Gastrocnemius medialis (tissue), 4 donors: ENCODE data around the gene TTC23.

ENCODE experiments used
- CTCF ChIP-seq, 5 experiments: fragments of 450-650 bp in 3 of 5; fragments of 200-600 bp in 2 of 5; sonication (generic) in 2 of 5; IDR thresholded peaks in 4 of 5; conservative IDR thresholded peaks in 1 of 5; 1 replicate in 4 of 5; 2 replicates in 1 of 5; pipeline ENCODE4 v1.5.1; 2016 to 2019; ENCODE audit warnings: antibody characterized with exemption in 5 of 5, mild to moderate bottlenecking in 3 of 5, moderate library complexity in 3 of 5
- POLR2A ChIP-seq, 2 donors: fragments of 450-650 bp; IDR thresholded peaks; one replicate each; pipeline ENCODE4 v1.6.1; 2017; ENCODE audit warnings: antibody characterized with exemption in 2 of 2, mild to moderate bottlenecking in 2 of 2, moderate library complexity in 2 of 2

GRCh38 chr15:99137111-99137546 lies 112.3 kb downstream of the TTC23 start:
- no peak for TF ChIP-seq POLR2A (IDR thresholded peaks at IDR 0.05)
- TF ChIP-seq CTCF (IDR thresholded peaks at IDR 0.05 in 4 of 5, conservative IDR thresholded peaks at IDR 0.05 in 1 of 5) = no peak
